Measurements from ENCODE around the gene SBF1. TPM values are rescaled to one million over a fixed set of nuclear protein-coding genes. Genes with fewer than 3 reads are reported as not detected.

SBF1 gene
- total RNA-seq, 3 donors from 2014 or later = 76.1 to 91.9 (median 84.3) TPM

GRCh38 chr22:50483977-50484853 lies 9.4 kb upstream of the SBF1 start:
- Histone ChIP-seq H3K4me1 (ENCODE audit: low read depth) (peaks cover 23% of the 10 kb centered on the region), H3K36me3 (ENCODE audit: low read depth) (no peaks in the 10 kb centered on the region), H3K9me3 (no peaks in the 10 kb centered on the region), H3K4me3 (no peak overlapping the region)
- DNase-seq = peak; percentile 52 to 78 (median 78)
- intact Hi-C loops (cut with DNase I, micrococcal nuclease) = no loop called here
- TF ChIP-seq, protein P1, sequence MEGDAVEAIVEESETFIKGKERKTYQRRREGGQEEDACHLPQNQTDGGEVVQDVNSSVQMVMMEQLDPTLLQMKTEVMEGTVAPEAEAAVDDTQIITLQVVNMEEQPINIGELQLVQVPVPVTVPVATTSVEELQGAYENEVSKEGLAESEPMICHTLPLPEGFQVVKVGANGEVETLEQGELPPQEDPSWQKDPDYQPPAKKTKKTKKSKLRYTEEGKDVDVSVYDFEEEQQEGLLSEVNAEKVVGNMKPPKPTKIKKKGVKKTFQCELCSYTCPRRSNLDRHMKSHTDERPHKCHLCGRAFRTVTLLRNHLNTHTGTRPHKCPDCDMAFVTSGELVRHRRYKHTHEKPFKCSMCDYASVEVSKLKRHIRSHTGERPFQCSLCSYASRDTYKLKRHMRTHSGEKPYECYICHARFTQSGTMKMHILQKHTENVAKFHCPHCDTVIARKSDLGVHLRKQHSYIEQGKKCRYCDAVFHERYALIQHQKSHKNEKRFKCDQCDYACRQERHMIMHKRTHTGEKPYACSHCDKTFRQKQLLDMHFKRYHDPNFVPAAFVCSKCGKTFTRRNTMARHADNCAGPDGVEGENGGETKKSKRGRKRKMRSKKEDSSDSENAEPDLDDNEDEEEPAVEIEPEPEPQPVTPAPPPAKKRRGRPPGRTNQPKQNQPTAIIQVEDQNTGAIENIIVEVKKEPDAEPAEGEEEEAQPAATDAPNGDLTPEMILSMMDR (IDR thresholded peaks at IDR 0.05) = no peak
- ATAC-seq = peak; percentile 80

- Histone ChIP-seq H3K4me3 (no peak overlapping the region), H3K36me3 (ENCODE audit: low read depth) (no peaks in the 10 kb centered on the region), H3K4me1 (ENCODE audit: low read depth) (peaks cover 23% of the 10 kb centered on the region), H3K9me3 (no peaks in the 10 kb centered on the region)
- TF ChIP-seq, protein P1 (IDR thresholded peaks at IDR 0.05) = no peak
- intact Hi-C loops (cut with DNase I, micrococcal nuclease) = no loop called here
- no peak for ATAC-seq
- peak in 1 of 3 donors; percentile 55 for DNase-seq
These were observed 8.7 kb upstream of the SBF1 start for GRCh38 chr22:50483556-50483955.

- H3K4me3 ChIP-seq = no peak overlapping the region
- intact Hi-C loops (cut with DNase I, micrococcal nuclease) = no loop called here
These were observed 8.3 kb upstream of the SBF1 start for GRCh38 chr22:50483106-50483505.

DNA sequence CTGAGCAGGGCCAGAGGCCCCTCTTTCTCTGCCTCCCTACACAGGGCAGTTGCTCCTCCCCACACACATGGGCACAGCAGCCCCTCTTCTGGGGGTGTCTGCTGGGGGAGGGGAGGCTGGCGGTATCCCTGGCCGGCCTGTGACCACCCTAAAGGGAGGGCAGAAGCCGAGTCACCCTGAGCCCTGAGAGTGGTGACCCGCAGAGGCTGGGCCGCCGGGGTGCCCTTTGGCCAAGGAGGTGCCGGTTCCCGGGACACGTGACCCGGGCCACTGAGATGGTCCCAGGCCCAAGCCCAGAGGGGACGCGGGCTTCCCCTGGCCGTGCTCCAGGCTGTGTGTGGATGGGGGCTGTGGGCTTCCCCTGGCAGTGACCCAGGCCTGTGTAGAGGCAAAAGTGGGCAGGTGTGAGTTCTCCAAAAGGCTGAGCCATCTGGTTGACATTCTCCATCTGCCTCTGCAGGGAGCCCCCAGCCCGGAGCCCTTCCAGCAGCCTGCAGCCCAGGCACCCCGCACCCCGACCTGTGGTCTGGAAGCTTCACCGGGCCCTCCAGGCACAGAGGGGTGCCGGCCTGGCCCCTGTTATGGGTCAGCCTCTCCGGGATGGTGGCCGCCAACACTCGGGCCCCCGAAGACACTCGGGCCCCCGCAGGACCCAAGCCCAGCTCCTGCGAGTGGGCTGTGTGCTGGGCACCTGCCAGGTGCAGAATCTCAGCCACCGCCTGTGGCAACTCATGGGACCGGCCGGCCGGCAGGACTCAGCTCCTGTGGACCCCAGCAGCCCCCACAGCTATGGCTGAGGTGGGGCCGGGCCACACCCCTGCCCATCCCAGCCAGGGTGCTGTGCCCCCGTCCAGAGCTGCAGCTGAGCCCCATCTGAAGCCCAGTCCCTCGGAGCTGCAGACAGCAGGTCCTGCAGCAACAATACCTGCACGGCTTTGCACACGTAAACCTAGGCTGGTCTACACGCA lies 7.6 kb upstream of the SBF1 start:
- H3K9me3 ChIP-seq = no peaks in the 10 kb centered on the region
- no peak overlapping the region for H3K4me3 ChIP-seq
- no peak for ATAC-seq
- peak in 1 of 3 donors; percentile 58 for DNase-seq
- no peaks in the 10 kb centered on the region for H3K36me3 ChIP-seq (ENCODE audit: low read depth)
- TF ChIP-seq, protein P1 (IDR thresholded peaks at IDR 0.05) = no peak
- intact Hi-C loops (cut with DNase I, micrococcal nuclease) = no loop called here
- H3K4me1 ChIP-seq (ENCODE audit: low read depth) = peaks cover 23% of the 10 kb centered on the region

More at GRCh38 chr22:50483106-50483505, 8.3 kb upstream of the SBF1 start:
- ATAC-seq (no peak), DNase-seq (peak in 1 of 3 donors; percentile 36)
- Histone ChIP-seq H3K36me3 (ENCODE audit: low read depth) (no peaks in the 10 kb centered on the region), H3K9me3 (no peaks in the 10 kb centered on the region), H3K4me1 (ENCODE audit: low read depth) (peaks cover 23% of the 10 kb centered on the region)
- TF ChIP-seq, protein P1 (IDR thresholded peaks at IDR 0.05) = no peak

GRCh38 chr22:50481440-50482106 lies 6.7 kb upstream of the SBF1 start, which contains the start of gene ADM2:
Gene ADM2, plus strand, starts transcription at chr22:50481543. Its CDS starts 305 bp downstream, at chr22:50481848.
- DNase-seq (peak; percentile 73 to 79 (median 74)), ATAC-seq (peak; percentile 64)
- Histone ChIP-seq H3K4me3 (peak within 1 kb of the TSS; percentile 12), H3K36me3 (ENCODE audit: low read depth) (no peaks in the 10 kb centered on the region), H3K9me3 (no peaks in the 10 kb centered on the region), H3K4me1 (ENCODE audit: low read depth) (peaks cover 23% of the 10 kb centered on the region)
- TF ChIP-seq, protein P1 (IDR thresholded peaks at IDR 0.05) = no peak
- intact Hi-C loops (cut with DNase I, micrococcal nuclease) = no loop called here
